ENCODE measurements around the gene SAXO1.
"Not testable (repeated sequence)": the region's sequence is repeated elsewhere in the genome, so short reads cannot be mapped to it uniquely, and the experiment has no call there.

Gene SAXO1

DNA sequence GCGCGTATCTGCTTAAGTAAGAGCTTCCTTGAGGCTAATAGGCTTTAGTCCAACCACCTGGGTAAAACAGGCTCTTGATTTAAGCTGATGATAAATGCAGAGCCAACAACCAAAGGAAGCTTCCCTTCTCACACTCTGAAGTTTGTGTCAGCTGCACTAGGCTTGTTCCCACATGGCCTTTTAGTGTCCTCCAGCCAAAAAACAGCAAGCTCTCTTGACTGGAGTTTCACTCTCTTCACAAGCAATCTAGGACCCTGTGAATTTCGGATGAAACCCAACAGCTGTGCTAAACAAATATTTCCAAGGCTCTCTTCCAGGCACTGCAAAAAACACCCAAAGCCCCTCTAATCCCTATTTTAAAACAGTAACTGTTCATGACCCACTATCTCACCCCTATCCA is 63.9 kb downstream of the SAXO1 start:
- DNase-seq: peak; percentile 92

DNA sequence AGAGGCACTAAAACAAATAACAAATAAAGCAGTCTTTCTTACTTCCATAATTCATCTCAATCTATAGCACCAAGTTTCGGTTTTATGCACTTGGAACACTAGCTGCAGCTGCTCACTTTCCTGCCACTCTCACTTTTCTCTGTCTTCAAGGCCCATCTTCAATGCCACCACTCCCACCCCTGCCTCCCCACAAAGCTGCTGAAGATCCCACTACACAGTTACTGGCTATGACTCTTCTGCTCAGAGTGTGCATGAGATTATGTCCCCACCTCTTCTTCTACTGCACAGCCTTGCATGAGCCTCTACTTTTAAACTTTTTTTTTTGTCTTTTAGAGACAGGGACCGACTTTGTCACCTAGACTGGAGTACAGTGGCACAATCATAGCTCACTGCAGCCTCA is 77.4 kb downstream of the SAXO1 start:
- no peak for DNase-seq

GRCh38 chr9:18951936-18952335 is 81.1 kb downstream of the SAXO1 start:
- DNase-seq: no peak

- DNase-seq: no peak
Measured at GRCh38 chr9:18947892-18948339, 85.1 kb downstream of the SAXO1 start.

DNA sequence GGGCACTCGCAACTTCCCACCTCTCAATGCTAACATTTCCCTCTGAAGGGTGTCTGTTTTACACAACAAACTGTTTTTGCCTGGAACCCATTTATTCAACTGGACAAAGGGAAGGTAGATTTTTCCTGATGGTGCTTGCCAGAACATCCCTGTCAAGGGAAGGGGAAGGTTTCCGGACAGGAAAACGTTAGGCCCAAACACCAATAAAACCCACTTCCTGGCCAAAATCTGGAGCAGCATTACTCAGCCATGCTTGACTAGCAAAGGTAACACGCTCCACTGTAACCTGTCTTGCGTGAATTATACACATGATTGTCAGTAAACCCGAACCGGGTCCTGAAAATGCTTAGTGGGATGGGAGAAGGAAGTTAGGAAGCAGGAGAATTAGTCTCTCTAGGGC is 90.2 kb downstream of the SAXO1 start:
- no peak for DNase-seq

DNA sequence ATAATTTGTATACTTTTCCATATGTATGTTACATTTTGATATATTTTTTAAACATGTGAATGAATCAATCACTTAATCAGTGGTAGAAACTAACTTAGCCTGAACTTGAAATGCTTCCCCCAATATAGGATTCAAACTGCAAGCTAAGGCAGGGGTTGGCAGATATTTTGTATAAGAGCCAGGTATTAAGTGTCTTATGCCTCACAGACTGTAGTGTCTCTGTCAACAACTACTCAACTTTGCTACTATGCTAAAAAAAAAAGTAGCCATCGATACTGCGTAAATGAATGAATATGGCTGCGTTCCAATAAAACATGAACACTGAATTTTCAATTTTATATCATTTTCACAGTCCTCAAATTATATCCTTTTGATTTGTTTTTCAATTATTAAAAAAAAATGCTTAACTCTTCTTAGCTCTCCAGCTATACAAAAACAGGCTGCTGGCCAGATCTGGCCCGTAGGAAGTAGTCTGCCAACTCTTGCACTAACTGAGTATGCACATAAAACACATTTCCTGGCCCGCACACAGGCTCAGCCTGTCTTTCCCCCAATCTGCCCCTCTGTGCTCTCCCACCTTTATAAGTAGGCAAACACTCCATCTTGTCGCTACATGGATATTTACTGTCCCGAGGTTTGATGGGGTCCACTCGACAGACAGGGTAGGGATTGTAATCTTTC is 91.8 kb downstream of the SAXO1 start:
- DNase-seq: no peak

- no peak for DNase-seq
Measured at GRCh38 chr9:18939943-18940342, 93.1 kb downstream of the SAXO1 start.

GRCh38 chr9:18936094-18936871 is 96.7 kb downstream of the SAXO1 start:
- DNase-seq: no peak

GRCh38 chr9:18935541-18935940 is 97.5 kb downstream of the SAXO1 start:
- DNase-seq: no peak

DNA sequence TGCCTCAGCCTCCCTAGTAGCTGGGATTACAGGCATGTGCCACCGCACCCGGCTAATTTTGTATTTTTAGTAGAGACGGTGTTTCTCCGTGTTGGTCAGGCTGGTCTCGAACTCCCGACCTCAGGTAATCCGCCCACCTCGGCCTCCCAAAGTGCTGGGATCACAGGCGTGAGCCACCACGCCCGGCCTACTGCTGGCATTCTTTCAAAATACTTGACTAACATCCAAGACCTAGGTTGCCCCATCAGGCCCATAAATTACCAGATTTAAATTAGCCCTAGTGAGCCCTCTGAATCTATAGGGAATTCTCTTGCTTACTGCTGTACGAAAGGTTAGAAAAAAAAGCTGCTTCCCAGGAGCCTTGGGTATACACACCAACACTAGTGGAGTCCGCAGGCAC is 102.4 kb downstream of the SAXO1 start:
- DNase-seq: not testable (repeated sequence)

DNA sequence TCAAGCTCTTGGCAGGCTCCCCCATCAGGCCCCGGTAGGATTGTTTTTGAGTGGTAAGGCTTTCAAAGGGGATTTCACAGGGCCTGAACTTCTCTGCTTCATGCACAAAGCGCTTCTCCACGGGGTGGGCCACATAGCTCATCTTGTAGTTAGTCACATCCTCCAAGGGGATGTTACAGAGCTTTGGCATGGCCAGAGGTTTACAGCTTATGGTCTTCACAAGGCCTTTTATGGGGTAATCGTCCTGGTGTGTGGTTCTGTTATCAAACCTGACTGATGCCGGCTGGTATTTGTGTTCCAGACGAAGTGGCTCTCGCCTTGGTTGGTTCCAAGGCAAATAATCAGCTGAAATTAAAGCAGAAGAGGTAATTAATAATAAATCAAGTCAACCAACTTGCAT is 104.3 kb downstream of the SAXO1 start:
- DNase-seq: no peak

- DNase-seq: no peak
Measured at GRCh38 chr9:18926513-18926912, 106.5 kb downstream of the SAXO1 start.

- no peak for DNase-seq
Measured at GRCh38 chr9:18925880-18926279, 107.1 kb downstream of the SAXO1 start.

- no peak for DNase-seq
Measured at GRCh38 chr9:18923671-18924430, 109.2 kb downstream of the SAXO1 start.

DNA sequence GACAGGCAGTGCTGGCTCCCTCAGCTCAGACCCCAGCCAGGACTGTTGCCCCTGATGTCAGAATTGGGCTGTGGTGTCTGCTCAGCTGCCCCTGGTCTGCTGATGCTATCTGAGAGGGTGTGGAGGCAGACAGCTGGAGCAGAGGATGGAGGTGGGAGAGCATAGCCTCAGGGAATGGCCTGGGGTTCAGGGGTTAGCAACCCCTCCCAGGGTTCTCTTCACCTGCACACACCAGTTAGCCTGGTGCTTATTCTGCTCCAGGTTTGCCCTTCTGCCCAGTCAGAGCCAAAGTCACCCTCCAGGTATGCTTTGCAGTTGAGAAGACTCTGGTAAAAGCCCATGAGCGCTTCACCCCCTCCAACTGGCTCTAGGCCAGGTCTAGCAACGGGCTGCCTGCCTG is 109.8 kb downstream of the SAXO1 start:
- DNase-seq: no peak

DNA sequence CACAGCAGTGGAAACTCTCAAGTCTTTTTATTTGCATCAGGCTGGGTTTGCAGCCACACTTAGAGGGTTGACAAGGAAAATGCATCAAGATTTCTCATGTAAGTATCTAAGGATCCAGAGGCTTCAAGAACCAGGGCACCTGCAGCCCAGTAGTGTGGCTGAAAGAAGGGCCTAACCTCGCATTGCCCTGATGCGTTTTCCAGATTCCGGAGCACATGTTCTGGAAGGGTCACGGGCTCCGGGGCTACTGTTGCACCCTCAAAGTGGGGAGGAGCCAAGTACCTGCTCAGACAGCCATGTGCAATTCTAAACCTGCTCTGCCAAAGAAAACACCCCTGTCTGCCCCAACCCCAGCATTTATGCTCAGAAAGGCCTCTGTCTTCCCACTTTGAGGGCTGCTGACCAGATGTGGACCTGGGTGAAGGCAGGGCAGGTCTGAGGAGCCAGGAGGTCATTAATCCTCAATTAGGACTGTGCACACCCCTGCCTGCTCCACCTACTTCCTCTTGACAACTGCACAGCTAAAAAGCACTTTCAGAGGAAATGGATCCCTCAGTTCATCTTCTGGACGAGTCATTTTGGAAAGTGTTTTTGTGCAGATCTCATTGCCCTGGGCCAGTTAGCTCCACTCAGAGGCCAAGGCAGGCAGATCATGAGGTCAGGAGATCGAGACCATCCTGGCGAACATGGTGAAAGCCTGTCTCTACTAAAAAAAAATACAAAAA is 110.7 kb downstream of the SAXO1 start:
- DNase-seq: no peak

DNA sequence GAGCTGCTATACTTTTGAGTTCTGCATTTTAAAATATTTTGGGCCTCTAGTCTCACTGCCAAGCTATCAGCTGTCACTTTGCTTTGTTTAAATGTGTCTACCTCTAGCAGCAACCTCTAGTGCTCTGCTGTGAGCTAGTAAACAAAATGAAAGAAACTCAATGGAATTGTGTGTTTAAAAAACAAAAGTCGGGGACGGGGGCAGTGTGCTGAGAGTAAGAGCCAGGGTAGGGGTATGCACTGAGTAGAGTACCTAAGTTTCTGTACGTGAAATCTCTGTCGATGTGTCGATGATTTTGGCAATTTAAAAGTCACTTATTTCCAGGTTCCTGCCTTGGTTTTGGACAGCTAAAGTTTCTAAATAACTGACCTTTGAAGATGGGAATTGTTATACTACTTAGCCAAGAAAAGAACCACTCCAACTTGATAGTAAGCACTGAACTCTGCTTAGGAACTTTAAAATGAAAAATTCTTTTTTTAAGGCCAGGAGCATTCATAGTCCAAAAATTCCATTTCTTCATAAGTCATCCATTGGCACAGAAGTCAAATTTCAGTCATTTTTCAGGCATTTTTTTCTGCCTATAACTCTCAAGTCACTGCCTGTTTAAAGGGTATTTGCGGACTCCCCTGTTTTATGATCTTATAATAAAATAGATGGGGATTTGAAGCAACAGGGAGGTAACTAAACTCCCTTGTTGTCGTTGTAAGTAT is 111.5 kb downstream of the SAXO1 start:
- DNase-seq: no peak

- no peak for DNase-seq
Measured at GRCh38 chr9:18920141-18921084, 112.6 kb downstream of the SAXO1 start.

GRCh38 chr9:18911714-18912342 is 121.2 kb downstream of the SAXO1 start:
- DNase-seq: no peak

DNA sequence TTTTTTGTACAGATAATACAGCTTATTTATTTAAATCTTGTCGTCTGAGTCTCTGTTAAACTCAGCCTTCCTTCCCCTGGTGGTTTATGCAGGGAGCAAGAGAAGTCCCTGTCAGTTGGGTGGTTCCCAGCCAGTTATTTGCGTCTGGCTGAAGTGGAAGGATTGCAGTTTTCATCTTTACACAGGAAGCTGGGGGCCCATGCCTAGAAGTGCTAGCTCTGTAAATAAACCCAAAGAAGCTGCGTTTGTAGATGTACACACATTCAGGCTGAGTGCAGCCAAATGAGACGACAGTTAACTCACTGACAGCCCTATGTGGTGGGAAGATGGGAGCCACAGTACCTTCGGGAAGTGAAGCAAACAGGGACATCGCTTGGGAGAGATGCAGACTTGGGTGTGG is 122.1 kb downstream of the SAXO1 start:
- no peak for DNase-seq

GRCh38 chr9:18910435-18910834 is 122.6 kb downstream of the SAXO1 start:
- no peak for DNase-seq
